GM21786 (cell line): Measurements from ENCODE around the gene CHRNA3.

ENCODE experiments used
- ATAC-seq: cut with Tn5 transposase; IDR thresholded peaks from one replicate; pipeline ENCODE4 v1.9.1; 2021; ENCODE audit not compliant: unreplicated experiment

CHRNA3 gene

GRCh38 chr15:78620527-78621421 lies at the start of gene CHRNA3:
TSS of gene CHRNA3 (minus strand) at chr15:78620996. CDS start at chr15:78620794, 202 bp downstream.
- no peak for ATAC-seq

GRCh38 chr15:78668987-78669386 lies 48.2 kb upstream of the CHRNA3 start:
- no peak for ATAC-seq

GRCh38 chr15:78667578-78668236 lies 46.9 kb upstream of the CHRNA3 start:
- ATAC-seq: no peak

- ATAC-seq: no peak
These were observed 45.2 kb upstream of the CHRNA3 start for GRCh38 chr15:78666010-78666409.

GRCh38 chr15:78663703-78664102 lies 42.9 kb upstream of the CHRNA3 start:
- no peak for ATAC-seq

GRCh38 chr15:78662028-78662427 lies 41.2 kb upstream of the CHRNA3 start:
- no peak for ATAC-seq

GRCh38 chr15:78661001-78661400 lies 40.2 kb upstream of the CHRNA3 start:
- no peak for ATAC-seq

- ATAC-seq: no peak
These were observed 39.8 kb upstream of the CHRNA3 start for GRCh38 chr15:78660584-78660983.

- ATAC-seq: no peak
These were observed 38.0 kb upstream of the CHRNA3 start for GRCh38 chr15:78658823-78659222.

- no peak for ATAC-seq
These were observed 33.5 kb upstream of the CHRNA3 start for GRCh38 chr15:78654272-78654671.

GRCh38 chr15:78651930-78652615 lies 31.3 kb upstream of the CHRNA3 start:
- no peak for ATAC-seq

GRCh38 chr15:78651007-78651406 lies 30.2 kb upstream of the CHRNA3 start:
- no peak for ATAC-seq

GRCh38 chr15:78650022-78650421 lies 29.2 kb upstream of the CHRNA3 start:
- no peak for ATAC-seq

- no peak for ATAC-seq
These were observed 24.2 kb upstream of the CHRNA3 start for GRCh38 chr15:78645009-78645408.

GRCh38 chr15:78642331-78642730 lies 21.5 kb upstream of the CHRNA3 start:
- no peak for ATAC-seq

GRCh38 chr15:78641749-78642275 lies 21.0 kb upstream of the CHRNA3 start:
- no peak for ATAC-seq

- ATAC-seq: no peak
These were observed 20.4 kb upstream of the CHRNA3 start, which contains the start of gene CHRNB4 for GRCh38 chr15:78641102-78641748. TSS of gene CHRNB4 (minus strand) at chr15:78641210. CDS start at chr15:78641133, 77 bp downstream.

- ATAC-seq: no peak
These were observed 19.8 kb upstream of the CHRNA3 start for GRCh38 chr15:78640527-78641101.

- no peak for ATAC-seq
These were observed 18.0 kb upstream of the CHRNA3 start for GRCh38 chr15:78638658-78639314.
